ENCODE data around the gene RASAL1.

RASAL1 gene

GRCh38 chr12:113064395-113065125 lies 71.0 kb downstream of the RASAL1 start:
- H3K9ac ChIP-seq (ENCODE audit: low read depth, low read length): no peak overlapping the region
- no peaks in the 10 kb centered on the region for H3K36me3 ChIP-seq (ENCODE audit: insufficient read depth, low read length)
- peaks cover 22% of the 10 kb centered on the region for H3K4me1 ChIP-seq (ENCODE audit: insufficient read depth, low read length)
- no peaks in the 10 kb centered on the region for H3K9me3 ChIP-seq (ENCODE audit: control insufficient read depth, insufficient read depth, low read length)

DNA sequence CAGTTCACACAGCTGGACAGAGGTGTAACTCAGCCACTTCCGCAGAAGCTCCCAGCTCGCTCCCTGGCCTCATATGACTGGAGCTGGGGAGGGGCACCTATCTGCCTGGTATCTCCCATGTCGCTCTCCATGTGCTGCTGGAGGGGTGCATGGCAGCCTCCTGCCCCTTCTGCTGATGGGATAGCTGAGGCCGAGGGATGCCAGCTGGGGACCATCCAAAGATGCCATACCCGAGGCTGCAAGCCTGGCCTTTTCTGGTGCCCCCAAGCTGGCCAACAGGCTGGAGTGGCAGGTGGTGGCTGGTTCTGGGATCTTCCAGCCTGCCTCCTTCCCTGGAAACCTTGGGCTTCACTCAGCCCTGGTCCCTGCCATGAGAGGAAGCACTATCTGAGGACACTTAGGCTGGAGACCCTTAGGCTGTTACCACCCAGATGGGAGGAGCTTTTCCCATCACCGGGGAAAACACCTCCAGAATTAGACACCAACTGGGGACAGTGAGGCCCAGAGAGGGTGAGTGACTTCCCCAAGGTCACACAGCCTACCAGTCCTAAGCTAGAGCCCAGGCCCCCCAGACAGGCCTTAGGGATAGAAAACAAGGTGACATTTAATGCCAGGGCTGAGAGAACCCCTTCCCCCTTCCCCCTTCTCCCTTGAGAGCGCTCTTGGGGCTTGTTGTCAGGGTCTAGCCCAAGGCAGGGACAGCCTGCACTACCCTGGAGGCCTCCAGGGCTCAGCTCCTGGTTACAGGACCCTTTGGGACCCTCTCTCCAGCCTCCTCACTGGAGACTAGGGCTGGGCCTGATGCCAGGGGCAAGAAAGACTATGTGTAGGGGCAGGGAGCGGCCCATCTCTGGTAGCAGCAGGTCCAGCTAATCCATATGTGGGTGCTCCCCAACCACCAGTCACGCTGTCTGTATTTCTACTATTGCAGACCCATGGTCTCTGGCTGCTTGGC lies 71.9 kb downstream of the RASAL1 start:
- H3K9me3 ChIP-seq (ENCODE audit: control insufficient read depth, insufficient read depth, low read length): no peaks in the 10 kb centered on the region
- H3K9ac ChIP-seq (ENCODE audit: low read depth, low read length): no peak overlapping the region
- H3K4me1 ChIP-seq (ENCODE audit: insufficient read depth, low read length): peaks cover 16% of the 10 kb centered on the region
- no peaks in the 10 kb centered on the region for H3K36me3 ChIP-seq (ENCODE audit: insufficient read depth, low read length)

GRCh38 chr12:113062502-113063395 lies 72.8 kb downstream of the RASAL1 start:
- no peaks in the 10 kb centered on the region; the same call in 1 of the 2 replicates for H3K9me3 ChIP-seq (ENCODE audit: control insufficient read depth, insufficient read depth, low read length)
- no peak overlapping the region for H3K9ac ChIP-seq (ENCODE audit: low read depth, low read length)
- H3K36me3 ChIP-seq (ENCODE audit: insufficient read depth, low read length): no peaks in the 10 kb centered on the region
- peaks cover 16% of the 10 kb centered on the region for H3K4me1 ChIP-seq (ENCODE audit: insufficient read depth, low read length)

GRCh38 chr12:113061061-113061694 lies 74.4 kb downstream of the RASAL1 start:
- H3K9me3 ChIP-seq (ENCODE audit: control insufficient read depth, insufficient read depth, low read length): no peaks in the 10 kb centered on the region; the same call in 1 of the 2 replicates
- H3K9ac ChIP-seq (ENCODE audit: low read depth, low read length): no peak overlapping the region
- H3K4me1 ChIP-seq (ENCODE audit: insufficient read depth, low read length): peaks cover 8% of the 10 kb centered on the region
- no peaks in the 10 kb centered on the region for H3K36me3 ChIP-seq (ENCODE audit: insufficient read depth, low read length)

GRCh38 chr12:113060336-113060960 lies 75.1 kb downstream of the RASAL1 start:
- H3K36me3 ChIP-seq (ENCODE audit: insufficient read depth, low read length): no peaks in the 10 kb centered on the region
- H3K4me1 ChIP-seq (ENCODE audit: insufficient read depth, low read length): peaks cover 8% of the 10 kb centered on the region
- H3K9ac ChIP-seq (ENCODE audit: low read depth, low read length): no peak overlapping the region
- no peaks in the 10 kb centered on the region; the same call in 1 of the 2 replicates for H3K9me3 ChIP-seq (ENCODE audit: control insufficient read depth, insufficient read depth, low read length)

- no peaks in the 10 kb centered on the region for H3K36me3 ChIP-seq (ENCODE audit: insufficient read depth, low read length)
- H3K4me1 ChIP-seq (ENCODE audit: insufficient read depth, low read length): peaks cover 8% of the 10 kb centered on the region
- H3K9me3 ChIP-seq (ENCODE audit: control insufficient read depth, insufficient read depth, low read length): no peaks in the 10 kb centered on the region; the same call in 1 of the 2 replicates
- H3K9ac ChIP-seq (ENCODE audit: low read depth, low read length): no peak overlapping the region
Measured at GRCh38 chr12:113059071-113059595, 76.4 kb downstream of the RASAL1 start.

GRCh38 chr12:113058553-113058952 lies 77.0 kb downstream of the RASAL1 start:
- Histone ChIP-seq H3K9me3 (ENCODE audit: control insufficient read depth, insufficient read depth, low read length) (no peaks in the 10 kb centered on the region; the same call in 1 of the 2 replicates), H3K9ac (ENCODE audit: low read depth, low read length) (no peak overlapping the region), H3K4me1 (ENCODE audit: insufficient read depth, low read length) (peaks cover 8% of the 10 kb centered on the region), H3K36me3 (ENCODE audit: insufficient read depth, low read length) (no peaks in the 10 kb centered on the region)

GRCh38 chr12:113057565-113058485 lies 77.7 kb downstream of the RASAL1 start:
- Histone ChIP-seq H3K9ac (ENCODE audit: low read depth, low read length) (peak overlapping the region; percentile 59; the same call in 1 of the 2 replicates), H3K36me3 (ENCODE audit: insufficient read depth, low read length) (no peaks in the 10 kb centered on the region), H3K4me1 (ENCODE audit: insufficient read depth, low read length) (peaks cover 8% of the 10 kb centered on the region), H3K9me3 (ENCODE audit: control insufficient read depth, insufficient read depth, low read length) (no peaks in the 10 kb centered on the region; the same call in 1 of the 2 replicates)

DNA sequence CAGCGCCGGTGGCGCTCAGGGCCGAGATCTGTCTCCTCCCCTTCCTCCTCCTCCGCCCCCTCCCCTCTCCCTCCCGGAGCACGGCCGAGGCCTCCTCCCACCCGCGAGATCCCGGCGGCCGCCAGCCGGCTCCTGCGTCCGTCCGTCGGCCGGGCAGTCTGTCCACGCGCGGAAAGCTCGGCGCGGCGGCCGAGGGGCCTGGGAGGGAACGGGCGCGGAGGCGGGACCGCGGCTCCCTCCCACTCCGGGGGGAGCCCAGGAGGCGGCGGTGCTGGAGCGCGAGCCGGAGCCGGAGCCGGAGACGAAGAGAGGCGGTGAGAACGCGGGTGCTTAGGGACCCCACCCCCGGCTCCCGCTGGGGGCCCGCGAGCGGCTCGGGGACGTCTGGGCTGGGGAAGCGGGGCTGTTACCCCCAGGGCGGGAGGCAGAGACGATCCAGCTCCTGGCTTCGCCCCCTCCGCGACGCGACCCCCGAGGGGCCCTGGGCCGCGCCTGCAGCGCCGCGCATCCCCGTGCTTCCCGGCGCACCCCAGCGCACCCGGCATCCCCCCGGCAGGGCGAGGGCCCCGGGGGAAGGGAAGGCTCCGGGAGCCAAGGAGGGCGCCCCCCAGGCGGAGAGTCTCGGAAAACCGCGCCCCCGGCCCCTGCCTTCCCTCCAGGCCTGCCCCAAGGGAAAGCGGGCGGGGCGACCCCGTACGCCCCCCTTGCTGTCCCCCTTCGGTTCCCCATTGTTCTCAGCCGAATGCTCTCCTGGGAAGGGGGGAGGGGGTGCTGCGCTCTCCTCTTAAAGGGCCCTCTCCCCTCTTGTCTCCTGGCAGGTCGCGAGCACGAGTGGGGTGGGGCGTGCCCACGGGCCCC lies 78.7 kb downstream of the RASAL1 start, which contains the start of gene DTX1:
DTX1 (plus strand) TSS at position 100 of the 858 bp plus-strand sequence. CDS start 1,463 bp downstream, outside the sequence.
- Histone ChIP-seq H3K9ac (ENCODE audit: low read depth, low read length) (peak within 1 kb of the TSS; percentile 59), H3K4me1 (ENCODE audit: insufficient read depth, low read length) (no peaks in the 10 kb centered on the region), H3K36me3 (ENCODE audit: insufficient read depth, low read length) (no peaks in the 10 kb centered on the region), H3K9me3 (ENCODE audit: control insufficient read depth, insufficient read depth, low read length) (no peaks in the 10 kb centered on the region; the same call in 1 of the 2 replicates)

DNA sequence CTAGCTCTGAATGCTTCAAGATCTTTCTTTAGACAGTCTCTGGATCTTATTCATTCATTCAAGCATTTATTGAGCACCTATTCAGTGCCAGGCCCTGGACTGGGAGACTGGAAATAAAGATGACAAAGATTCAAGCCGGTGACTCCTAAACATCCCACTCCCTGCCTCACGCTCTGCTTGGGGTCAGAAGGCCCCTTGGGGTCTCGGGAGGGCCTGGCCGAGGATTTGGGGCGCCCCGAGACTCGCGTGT lies 79.3 kb downstream of the RASAL1 start:
- no peaks in the 10 kb centered on the region for H3K36me3 ChIP-seq (ENCODE audit: insufficient read depth, low read length)
- H3K9me3 ChIP-seq (ENCODE audit: control insufficient read depth, insufficient read depth, low read length): no peaks in the 10 kb centered on the region; the same call in 1 of the 2 replicates
- H3K9ac ChIP-seq (ENCODE audit: low read depth, low read length): peak overlapping the region; percentile 59
- no peaks in the 10 kb centered on the region for H3K4me1 ChIP-seq (ENCODE audit: insufficient read depth, low read length)

- Histone ChIP-seq H3K9ac (ENCODE audit: low read depth, low read length) (peak overlapping the region; percentile 59; the same call in 1 of the 2 replicates), H3K9me3 (ENCODE audit: control insufficient read depth, insufficient read depth, low read length) (no peaks in the 10 kb centered on the region; the same call in 1 of the 2 replicates), H3K36me3 (ENCODE audit: insufficient read depth, low read length) (no peaks in the 10 kb centered on the region), H3K4me1 (ENCODE audit: insufficient read depth, low read length) (no peaks in the 10 kb centered on the region)
Measured at GRCh38 chr12:113055594-113056380, 79.8 kb downstream of the RASAL1 start.
